Erythroblast (primary cell): ENCODE results near the gene CLSTN3.

Experiments used
- GATA1 ChIP-seq: IDR thresholded peaks from 2 replicates; pipeline ENCODE4 v1.6.1; 2011; ENCODE audit warnings: low read depth, mild to moderate bottlenecking, control low read depth, low read length, moderate library complexity
- POLR2A ChIP-seq: IDR thresholded peaks from 2 replicates; pipeline ENCODE4 v1.6.1; 2011; ENCODE audit warnings: mild to moderate bottlenecking, low read length

DNA sequence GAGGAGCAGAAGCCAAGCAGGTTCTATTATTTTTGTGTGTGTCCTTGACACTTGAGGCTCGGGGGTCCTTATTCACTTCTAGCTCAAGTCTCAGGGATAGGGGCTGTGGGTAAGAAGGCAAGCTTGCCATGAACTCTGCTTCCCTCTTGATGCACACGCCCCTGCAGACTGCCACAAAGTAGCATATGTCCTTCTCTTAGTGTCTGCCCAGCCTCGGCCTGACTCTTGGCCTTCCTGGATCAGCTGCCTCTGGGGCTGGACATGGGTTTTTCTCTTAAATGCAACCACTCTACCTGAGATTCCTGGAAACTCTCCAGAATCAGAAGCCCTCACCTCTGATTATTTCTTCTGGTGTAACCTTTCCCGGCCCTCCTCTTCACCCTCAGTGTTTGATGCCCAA, 31.2 kb downstream of the CLSTN3 start:
- TF ChIP-seq POLR2A, result no peak
- no peak for TF ChIP-seq GATA1
